ENCODE measurements around the gene FAM9C.

DNA sequence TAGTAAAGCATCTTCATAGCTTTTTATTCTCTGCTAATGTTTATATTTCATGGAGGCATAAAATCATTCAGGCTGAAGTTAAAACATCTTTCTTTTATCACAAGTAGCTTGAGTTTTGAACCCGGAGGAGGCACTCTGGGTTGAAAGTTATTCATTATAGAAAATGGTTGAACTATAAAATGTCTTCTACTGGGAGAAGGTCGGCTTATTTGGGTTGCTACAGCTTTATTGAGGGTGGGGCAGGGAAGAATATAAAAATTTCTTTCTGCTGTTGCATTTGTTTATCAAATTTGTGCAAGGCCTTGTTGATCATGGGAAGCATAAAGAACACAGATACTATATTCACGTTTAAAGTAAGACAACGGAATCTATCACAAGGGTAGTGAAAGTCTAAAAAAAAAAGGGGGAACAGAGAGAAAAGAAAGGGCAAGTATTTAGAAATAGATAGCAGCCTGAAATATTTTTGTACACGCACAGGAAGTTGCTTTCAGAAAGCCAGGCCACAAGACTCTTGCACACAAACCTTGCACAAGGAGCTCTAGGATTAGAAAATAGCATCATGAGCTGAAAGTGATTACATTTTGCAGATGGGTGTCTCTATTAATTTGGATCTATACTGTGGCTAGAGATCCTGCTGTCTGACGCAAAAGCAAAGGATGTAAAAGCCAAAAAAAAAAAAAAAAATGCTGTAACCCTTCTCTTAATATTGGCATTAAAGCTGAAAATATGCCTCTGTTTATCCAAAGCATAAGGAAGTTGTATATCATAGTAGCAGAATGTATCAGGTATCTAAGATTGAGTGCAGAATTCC lies 37.2 kb upstream of the FAM9C start:
- TF ChIP-seq, protein P1, sequence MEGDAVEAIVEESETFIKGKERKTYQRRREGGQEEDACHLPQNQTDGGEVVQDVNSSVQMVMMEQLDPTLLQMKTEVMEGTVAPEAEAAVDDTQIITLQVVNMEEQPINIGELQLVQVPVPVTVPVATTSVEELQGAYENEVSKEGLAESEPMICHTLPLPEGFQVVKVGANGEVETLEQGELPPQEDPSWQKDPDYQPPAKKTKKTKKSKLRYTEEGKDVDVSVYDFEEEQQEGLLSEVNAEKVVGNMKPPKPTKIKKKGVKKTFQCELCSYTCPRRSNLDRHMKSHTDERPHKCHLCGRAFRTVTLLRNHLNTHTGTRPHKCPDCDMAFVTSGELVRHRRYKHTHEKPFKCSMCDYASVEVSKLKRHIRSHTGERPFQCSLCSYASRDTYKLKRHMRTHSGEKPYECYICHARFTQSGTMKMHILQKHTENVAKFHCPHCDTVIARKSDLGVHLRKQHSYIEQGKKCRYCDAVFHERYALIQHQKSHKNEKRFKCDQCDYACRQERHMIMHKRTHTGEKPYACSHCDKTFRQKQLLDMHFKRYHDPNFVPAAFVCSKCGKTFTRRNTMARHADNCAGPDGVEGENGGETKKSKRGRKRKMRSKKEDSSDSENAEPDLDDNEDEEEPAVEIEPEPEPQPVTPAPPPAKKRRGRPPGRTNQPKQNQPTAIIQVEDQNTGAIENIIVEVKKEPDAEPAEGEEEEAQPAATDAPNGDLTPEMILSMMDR (tag by site-specific recombination; IDR thresholded peaks at IDR 0.05) = no peak
- TF ChIP-seq, protein P2, sequence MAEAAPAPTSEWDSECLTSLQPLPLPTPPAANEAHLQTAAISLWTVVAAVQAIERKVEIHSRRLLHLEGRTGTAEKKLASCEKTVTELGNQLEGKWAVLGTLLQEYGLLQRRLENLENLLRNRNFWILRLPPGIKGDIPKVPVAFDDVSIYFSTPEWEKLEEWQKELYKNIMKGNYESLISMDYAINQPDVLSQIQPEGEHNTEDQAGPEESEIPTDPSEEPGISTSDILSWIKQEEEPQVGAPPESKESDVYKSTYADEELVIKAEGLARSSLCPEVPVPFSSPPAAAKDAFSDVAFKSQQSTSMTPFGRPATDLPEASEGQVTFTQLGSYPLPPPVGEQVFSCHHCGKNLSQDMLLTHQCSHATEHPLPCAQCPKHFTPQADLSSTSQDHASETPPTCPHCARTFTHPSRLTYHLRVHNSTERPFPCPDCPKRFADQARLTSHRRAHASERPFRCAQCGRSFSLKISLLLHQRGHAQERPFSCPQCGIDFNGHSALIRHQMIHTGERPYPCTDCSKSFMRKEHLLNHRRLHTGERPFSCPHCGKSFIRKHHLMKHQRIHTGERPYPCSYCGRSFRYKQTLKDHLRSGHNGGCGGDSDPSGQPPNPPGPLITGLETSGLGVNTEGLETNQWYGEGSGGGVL (tag by site-specific recombination; IDR thresholded peaks at IDR 0.05) = no peak
- TF ChIP-seq ZNF239 (tag by site-specific recombination; IDR thresholded peaks at IDR 0.05) (no peak), YY1 (tag by site-specific recombination; IDR thresholded peaks at IDR 0.05) (no peak), SP2 (tag by site-specific recombination; IDR thresholded peaks at IDR 0.05) (no peak)
